WTC11 (cell line): ENCODE data around the gene PTAR1. TPM values are rescaled to one million over a fixed set of nuclear protein-coding genes. Genes with fewer than 3 reads are reported as not detected.
A peak's percentile ranks its signal among the peaks of the same experiment; 100 is the strongest.

ENCODE experiments used
- ATAC-seq: fragments of 200-7000 bp; cut with Tn5 transposase; 2 replicates; pipeline ENCODE4 v1.10.0; 2021; ENCODE audit warnings: mild to moderate bottlenecking, moderate library complexity
- CTCF ChIA-PET: fragments of 300-600 bp; sonication (Branson Sonifier 250); formaldehyde crosslinking; loops from one replicate; lab custom pipeline; 2021; ENCODE audit warnings: antibody characterized with exemption; lab: Charles Lee
- POLR2A ChIA-PET: fragments of 350-600 bp; sonication (Branson Sonifier 250); formaldehyde crosslinking; loops from one replicate; lab custom pipeline; 2021; ENCODE audit warnings: antibody characterized with exemption; lab: Charles Lee
- DNase-seq: peaks from one replicate; pipeline ENCODE4 v3.0.0; 2021; ENCODE audit warnings: low spot score
- H3K27ac Mint-ChIP-seq: 2 replicates; pipeline ENCODE4 v1.8.0; 2021; ENCODE audit warnings: mixed read lengths
- H3K27me3 Mint-ChIP-seq: 2 replicates; pipeline ENCODE4 v1.8.0; 2021; ENCODE audit warnings: low read depth, mild to moderate bottlenecking, moderate library complexity, mixed read lengths
- H3K36me3 Mint-ChIP-seq: 2 replicates; pipeline ENCODE4 v1.8.0; 2021; ENCODE audit warnings: mixed read lengths
- H3K4me1 Mint-ChIP-seq: 2 replicates; pipeline ENCODE4 v1.8.0; 2022; ENCODE audit warnings: mixed read lengths
- H3K4me3 Mint-ChIP-seq: 2 replicates; pipeline ENCODE4 v1.8.0; 2021; ENCODE audit warnings: mild to moderate bottlenecking, moderate library complexity, mixed read lengths
- H3K9me3 Mint-ChIP-seq: 2 replicates; pipeline ENCODE4 v1.8.0; 2021; ENCODE audit warnings: mixed read lengths
- EMX1 ChIP-seq: fragments of 250-450 bp; sonication (Bioruptor Pico); IDR thresholded peaks from 2 replicates; pipeline ENCODE4 v1.8.0; 2021; ENCODE audit warnings: mild to moderate bottlenecking
- GTF2I ChIP-seq: fragments of 250-450 bp; sonication (Bioruptor Pico); conservative IDR thresholded peaks from 2 replicates; pipeline ENCODE4 v1.4.0; 2021; ENCODE audit warnings: mild to moderate bottlenecking
- JAZF1 ChIP-seq: fragments of 250-450 bp; sonication (Bioruptor Pico); IDR thresholded peaks from 2 replicates; pipeline ENCODE4 v1.9.0; 2021; ENCODE audit warnings: moderate library complexity, mild to moderate bottlenecking, inconsistent platforms
- KAT7 ChIP-seq: sonication (generic); formaldehyde crosslinking; IDR thresholded peaks from 2 replicates; pipeline ENCODE4 v1.8.1; 2023; ENCODE audit warnings: missing genetic modification reagents, mild to moderate bottlenecking, borderline replicate concordance
- MXD4 ChIP-seq: fragments of 250-450 bp; sonication (Bioruptor Pico); IDR thresholded peaks from 2 replicates; pipeline ENCODE4 v1.8.0; 2021; ENCODE audit warnings: mild to moderate bottlenecking, moderate library complexity, borderline replicate concordance
- PRRX2 ChIP-seq: fragments of 250-450 bp; sonication (Bioruptor Pico); IDR thresholded peaks from 2 replicates; pipeline ENCODE4 v1.8.0; 2021; ENCODE audit warnings: mild to moderate bottlenecking
- RORB ChIP-seq: fragments of 250-450 bp; sonication (Bioruptor Pico); IDR thresholded peaks from 2 replicates; pipeline ENCODE4 v1.9.0; 2021; ENCODE audit warnings: mild to moderate bottlenecking
- SMAD3 ChIP-seq: sonication (generic); formaldehyde crosslinking; IDR thresholded peaks from 2 replicates; pipeline ENCODE4 v1.8.0; 2022; ENCODE audit warnings: missing genetic modification reagents, mild to moderate bottlenecking, borderline replicate concordance
- TEAD1 ChIP-seq: sonication (generic); formaldehyde crosslinking; IDR thresholded peaks from 2 replicates; pipeline ENCODE4 v1.8.0; 2022; ENCODE audit warnings: mild to moderate bottlenecking, missing genetic modification reagents
- TP53 ChIP-seq: sonication (generic); formaldehyde crosslinking; IDR thresholded peaks from 2 replicates; pipeline ENCODE4 v1.8.1; 2023; ENCODE audit warnings: mild to moderate bottlenecking, missing genetic modification reagents
- ZNF219 ChIP-seq: sonication (generic); formaldehyde crosslinking; IDR thresholded peaks from 2 replicates; pipeline ENCODE4 v1.8.0; 2023; ENCODE audit warnings: missing genetic modification reagents, mild to moderate bottlenecking, borderline replicate concordance
- ZNF232 ChIP-seq: sonication (generic); formaldehyde crosslinking; IDR thresholded peaks from 2 replicates; pipeline ENCODE4 v1.8.0; 2022; ENCODE audit warnings: mild to moderate bottlenecking, missing genetic modification reagents
- ZNF396 ChIP-seq: fragments of 250-450 bp; sonication (Bioruptor Pico); IDR thresholded peaks from 2 replicates; pipeline ENCODE4 v1.8.0; 2021; ENCODE audit warnings: mild to moderate bottlenecking, moderate library complexity, borderline replicate concordance
- total RNA-seq: library from RNA; stranded (reverse); gene quantifications from 3 replicates; pipeline ENCODE4 v1.2.3, GENCODE V29; 2021
- TF ChIP-seq, protein P1 (sequence below): sonication (generic); formaldehyde crosslinking; IDR thresholded peaks from 2 replicates; pipeline ENCODE4 v1.8.1; 2022; ENCODE audit warnings: mild to moderate bottlenecking, missing genetic modification reagents, moderate library complexity, borderline replicate concordance
- TF ChIP-seq, protein P2 (sequence below): fragments of 250-450 bp; sonication (Bioruptor Pico); conservative IDR thresholded peaks from 2 replicates; pipeline ENCODE4 v1.9.0; 2021; ENCODE audit warnings: mild to moderate bottlenecking
- TF ChIP-seq, protein P3 (sequence below): fragments of 250-450 bp; sonication (Bioruptor Pico); IDR thresholded peaks from 2 replicates; pipeline ENCODE4 v1.9.0; 2021; ENCODE audit warnings: mild to moderate bottlenecking, borderline replicate concordance
- TF ChIP-seq, protein P4 (sequence below): sonication (generic); formaldehyde crosslinking; IDR thresholded peaks from 2 replicates; pipeline ENCODE4 v1.8.0; 2022; ENCODE audit warnings: mild to moderate bottlenecking, missing genetic modification reagents
- TF ChIP-seq, protein P5 (sequence below): sonication (generic); formaldehyde crosslinking; IDR thresholded peaks from 2 replicates; pipeline ENCODE4 v1.8.1; 2023; ENCODE audit warnings: mild to moderate bottlenecking, missing genetic modification reagents, moderate library complexity
- TF ChIP-seq, protein P6 (sequence below): fragments of 250-450 bp; sonication (Bioruptor Pico); IDR thresholded peaks from 2 replicates; pipeline ENCODE4 v1.9.0; 2021; ENCODE audit warnings: mild to moderate bottlenecking

Gene PTAR1
- total RNA-seq, 1 experiment from 2014 or later, result 90.8 TPM

DNA sequence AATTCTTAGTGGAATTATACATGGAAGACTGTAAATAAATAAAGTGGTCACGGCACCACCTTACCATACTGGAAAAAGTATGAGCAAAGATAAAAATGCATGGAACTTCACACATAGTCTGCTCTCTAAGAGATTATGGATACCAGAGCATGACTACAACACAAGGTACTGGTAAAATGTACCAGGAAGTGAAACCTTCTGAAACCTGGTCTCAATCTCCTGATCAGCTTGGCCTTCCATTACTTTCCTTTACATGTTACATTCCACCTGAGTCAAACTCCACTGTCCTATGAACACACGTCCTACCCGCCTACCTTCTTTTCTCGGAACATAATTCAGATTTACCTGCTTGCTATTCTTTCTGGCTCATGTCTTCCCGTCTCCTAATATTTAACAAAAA is 15.9 kb downstream of the PTAR1 start (continued):
- TF ChIP-seq, protein P1, sequence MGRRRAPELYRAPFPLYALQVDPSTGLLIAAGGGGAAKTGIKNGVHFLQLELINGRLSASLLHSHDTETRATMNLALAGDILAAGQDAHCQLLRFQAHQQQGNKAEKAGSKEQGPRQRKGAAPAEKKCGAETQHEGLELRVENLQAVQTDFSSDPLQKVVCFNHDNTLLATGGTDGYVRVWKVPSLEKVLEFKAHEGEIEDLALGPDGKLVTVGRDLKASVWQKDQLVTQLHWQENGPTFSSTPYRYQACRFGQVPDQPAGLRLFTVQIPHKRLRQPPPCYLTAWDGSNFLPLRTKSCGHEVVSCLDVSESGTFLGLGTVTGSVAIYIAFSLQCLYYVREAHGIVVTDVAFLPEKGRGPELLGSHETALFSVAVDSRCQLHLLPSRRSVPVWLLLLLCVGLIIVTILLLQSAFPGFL (CRISPR knock-in tag), result no peak
- TF ChIP-seq, all 79 proteins: peak for 0

DNA sequence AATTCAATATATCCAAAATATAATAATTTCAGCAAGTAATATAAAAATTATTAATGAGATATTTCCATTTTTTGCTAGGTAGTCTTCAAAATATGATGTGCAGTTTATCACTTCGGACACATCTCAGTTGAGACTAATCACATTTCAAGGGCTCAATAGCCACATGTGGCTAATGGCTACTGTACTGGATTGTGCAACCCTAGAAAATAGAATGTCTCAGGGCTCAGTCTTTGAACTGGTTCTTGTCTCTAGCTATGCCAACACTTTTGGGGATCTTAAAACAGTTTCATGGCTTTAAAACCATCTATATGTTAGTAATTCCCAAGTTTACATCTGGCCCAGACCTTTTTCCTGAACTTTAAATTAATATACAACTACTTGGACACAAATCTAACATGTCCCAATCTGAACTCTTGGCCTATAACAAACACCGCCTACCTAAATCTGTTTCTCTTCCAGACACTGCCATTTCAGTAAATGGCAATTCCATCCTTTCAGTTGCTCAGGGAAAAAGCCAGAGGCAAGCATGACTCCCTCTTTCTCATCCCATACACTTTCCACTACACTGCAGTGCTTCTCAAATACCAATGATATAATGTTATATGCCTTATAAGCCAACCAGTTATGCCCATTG is 18.8 kb downstream of the PTAR1 start:
- peak overlapping the region; percentile 8; the same call in 1 of the 2 replicates for H3K27ac Mint-ChIP-seq
- H3K4me1 Mint-ChIP-seq, result peaks cover 9% of the 10 kb centered on the region
- DNase-seq (no peak), ATAC-seq (no peak)
- ChIA-PET CTCF (no interaction called here), POLR2A (interaction anchor here (0.7 kb wide), 1 partner anchor 21 kb away, joined by 3 read pairs; no protein-coding TSS in a partner anchor)
- no peaks in the 10 kb centered on the region for H3K9me3 Mint-ChIP-seq
- no peak overlapping the region for H3K4me3 Mint-ChIP-seq
- TF ChIP-seq GTF2I (CRISPR knock-in tag), result no peak
- TF ChIP-seq, protein P2, sequence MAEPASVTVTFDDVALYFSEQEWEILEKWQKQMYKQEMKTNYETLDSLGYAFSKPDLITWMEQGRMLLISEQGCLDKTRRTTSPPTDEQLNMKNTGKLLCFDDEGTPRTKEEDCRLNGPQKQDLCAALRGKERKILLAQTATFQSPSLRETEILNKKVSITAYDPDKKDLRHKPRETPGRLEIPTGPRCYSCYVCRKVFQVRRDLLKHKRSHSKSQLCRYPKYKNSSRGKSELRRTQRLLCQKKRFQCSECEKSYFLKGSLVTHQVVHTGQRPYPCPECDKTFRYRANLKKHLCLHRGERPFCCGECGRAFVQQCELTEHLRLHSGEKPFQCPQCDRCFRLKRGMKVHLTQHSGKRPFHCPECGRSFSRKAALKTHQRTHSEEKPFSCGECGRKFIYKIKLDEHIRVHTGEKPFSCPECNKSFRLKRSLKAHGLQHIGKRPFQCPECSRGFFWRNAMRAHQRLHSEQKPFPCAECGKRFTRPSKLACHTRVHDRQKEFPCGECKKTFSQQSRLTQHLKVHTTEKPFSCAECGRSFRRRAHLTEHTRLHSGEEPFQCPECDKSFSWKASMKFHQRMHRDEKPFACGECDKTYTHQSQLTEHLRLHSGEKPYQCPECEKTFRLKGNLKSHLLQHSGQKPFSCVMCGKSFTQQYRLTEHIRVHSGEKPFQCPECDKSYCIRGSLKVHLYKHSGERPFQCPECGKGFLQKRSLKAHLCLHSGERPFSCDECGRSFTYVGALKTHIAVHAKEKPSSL (CRISPR knock-in tag), result no peak
- TF ChIP-seq ZNF232 (CRISPR knock-in tag), result no peak
- TF ChIP-seq KAT7, result no peak
- TF ChIP-seq, protein P3, sequence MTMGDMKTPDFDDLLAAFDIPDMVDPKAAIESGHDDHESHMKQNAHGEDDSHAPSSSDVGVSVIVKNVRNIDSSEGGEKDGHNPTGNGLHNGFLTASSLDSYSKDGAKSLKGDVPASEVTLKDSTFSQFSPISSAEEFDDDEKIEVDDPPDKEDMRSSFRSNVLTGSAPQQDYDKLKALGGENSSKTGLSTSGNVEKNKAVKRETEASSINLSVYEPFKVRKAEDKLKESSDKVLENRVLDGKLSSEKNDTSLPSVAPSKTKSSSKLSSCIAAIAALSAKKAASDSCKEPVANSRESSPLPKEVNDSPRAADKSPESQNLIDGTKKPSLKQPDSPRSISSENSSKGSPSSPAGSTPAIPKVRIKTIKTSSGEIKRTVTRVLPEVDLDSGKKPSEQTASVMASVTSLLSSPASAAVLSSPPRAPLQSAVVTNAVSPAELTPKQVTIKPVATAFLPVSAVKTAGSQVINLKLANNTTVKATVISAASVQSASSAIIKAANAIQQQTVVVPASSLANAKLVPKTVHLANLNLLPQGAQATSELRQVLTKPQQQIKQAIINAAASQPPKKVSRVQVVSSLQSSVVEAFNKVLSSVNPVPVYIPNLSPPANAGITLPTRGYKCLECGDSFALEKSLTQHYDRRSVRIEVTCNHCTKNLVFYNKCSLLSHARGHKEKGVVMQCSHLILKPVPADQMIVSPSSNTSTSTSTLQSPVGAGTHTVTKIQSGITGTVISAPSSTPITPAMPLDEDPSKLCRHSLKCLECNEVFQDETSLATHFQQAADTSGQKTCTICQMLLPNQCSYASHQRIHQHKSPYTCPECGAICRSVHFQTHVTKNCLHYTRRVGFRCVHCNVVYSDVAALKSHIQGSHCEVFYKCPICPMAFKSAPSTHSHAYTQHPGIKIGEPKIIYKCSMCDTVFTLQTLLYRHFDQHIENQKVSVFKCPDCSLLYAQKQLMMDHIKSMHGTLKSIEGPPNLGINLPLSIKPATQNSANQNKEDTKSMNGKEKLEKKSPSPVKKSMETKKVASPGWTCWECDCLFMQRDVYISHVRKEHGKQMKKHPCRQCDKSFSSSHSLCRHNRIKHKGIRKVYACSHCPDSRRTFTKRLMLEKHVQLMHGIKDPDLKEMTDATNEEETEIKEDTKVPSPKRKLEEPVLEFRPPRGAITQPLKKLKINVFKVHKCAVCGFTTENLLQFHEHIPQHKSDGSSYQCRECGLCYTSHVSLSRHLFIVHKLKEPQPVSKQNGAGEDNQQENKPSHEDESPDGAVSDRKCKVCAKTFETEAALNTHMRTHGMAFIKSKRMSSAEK (CRISPR knock-in tag), result no peak
- no peak for TF ChIP-seq RORB
- no peak for TF ChIP-seq ZNF219
- TF ChIP-seq EMX1 (CRISPR knock-in tag), result no peak
- TF ChIP-seq PRRX2, result no peak
- TF ChIP-seq, protein P4, sequence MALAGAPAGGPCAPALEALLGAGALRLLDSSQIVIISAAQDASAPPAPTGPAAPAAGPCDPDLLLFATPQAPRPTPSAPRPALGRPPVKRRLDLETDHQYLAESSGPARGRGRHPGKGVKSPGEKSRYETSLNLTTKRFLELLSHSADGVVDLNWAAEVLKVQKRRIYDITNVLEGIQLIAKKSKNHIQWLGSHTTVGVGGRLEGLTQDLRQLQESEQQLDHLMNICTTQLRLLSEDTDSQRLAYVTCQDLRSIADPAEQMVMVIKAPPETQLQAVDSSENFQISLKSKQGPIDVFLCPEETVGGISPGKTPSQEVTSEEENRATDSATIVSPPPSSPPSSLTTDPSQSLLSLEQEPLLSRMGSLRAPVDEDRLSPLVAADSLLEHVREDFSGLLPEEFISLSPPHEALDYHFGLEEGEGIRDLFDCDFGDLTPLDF (CRISPR knock-in tag), result no peak
- no peak for TF ChIP-seq ZNF396 (CRISPR knock-in tag)
- no peak for TF ChIP-seq SMAD3 (CRISPR knock-in tag)
- TF ChIP-seq, protein P5, sequence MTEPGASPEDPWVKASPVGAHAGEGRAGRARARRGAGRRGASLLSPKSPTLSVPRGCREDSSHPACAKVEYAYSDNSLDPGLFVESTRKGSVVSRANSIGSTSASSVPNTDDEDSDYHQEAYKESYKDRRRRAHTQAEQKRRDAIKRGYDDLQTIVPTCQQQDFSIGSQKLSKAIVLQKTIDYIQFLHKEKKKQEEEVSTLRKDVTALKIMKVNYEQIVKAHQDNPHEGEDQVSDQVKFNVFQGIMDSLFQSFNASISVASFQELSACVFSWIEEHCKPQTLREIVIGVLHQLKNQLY (CRISPR knock-in tag), result no peak
- TF ChIP-seq JAZF1 (CRISPR knock-in tag), result no peak
- TF ChIP-seq TP53 (CRISPR knock-in tag), result no peak
- TF ChIP-seq TEAD1, result no peak
- TF ChIP-seq, protein P6, sequence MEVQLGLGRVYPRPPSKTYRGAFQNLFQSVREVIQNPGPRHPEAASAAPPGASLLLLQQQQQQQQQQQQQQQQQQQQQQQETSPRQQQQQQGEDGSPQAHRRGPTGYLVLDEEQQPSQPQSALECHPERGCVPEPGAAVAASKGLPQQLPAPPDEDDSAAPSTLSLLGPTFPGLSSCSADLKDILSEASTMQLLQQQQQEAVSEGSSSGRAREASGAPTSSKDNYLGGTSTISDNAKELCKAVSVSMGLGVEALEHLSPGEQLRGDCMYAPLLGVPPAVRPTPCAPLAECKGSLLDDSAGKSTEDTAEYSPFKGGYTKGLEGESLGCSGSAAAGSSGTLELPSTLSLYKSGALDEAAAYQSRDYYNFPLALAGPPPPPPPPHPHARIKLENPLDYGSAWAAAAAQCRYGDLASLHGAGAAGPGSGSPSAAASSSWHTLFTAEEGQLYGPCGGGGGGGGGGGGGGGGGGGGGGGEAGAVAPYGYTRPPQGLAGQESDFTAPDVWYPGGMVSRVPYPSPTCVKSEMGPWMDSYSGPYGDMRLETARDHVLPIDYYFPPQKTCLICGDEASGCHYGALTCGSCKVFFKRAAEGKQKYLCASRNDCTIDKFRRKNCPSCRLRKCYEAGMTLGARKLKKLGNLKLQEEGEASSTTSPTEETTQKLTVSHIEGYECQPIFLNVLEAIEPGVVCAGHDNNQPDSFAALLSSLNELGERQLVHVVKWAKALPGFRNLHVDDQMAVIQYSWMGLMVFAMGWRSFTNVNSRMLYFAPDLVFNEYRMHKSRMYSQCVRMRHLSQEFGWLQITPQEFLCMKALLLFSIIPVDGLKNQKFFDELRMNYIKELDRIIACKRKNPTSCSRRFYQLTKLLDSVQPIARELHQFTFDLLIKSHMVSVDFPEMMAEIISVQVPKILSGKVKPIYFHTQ (CRISPR knock-in tag), result no peak
- TF ChIP-seq MXD4, result no peak
- H3K27me3 Mint-ChIP-seq, result no peaks in the 10 kb centered on the region
- peaks cover 46% of the 10 kb centered on the region for H3K36me3 Mint-ChIP-seq
